A673 (cell line): ENCODE measurements around the gene TMEM17. TPM values are rescaled to one million over a fixed set of nuclear protein-coding genes. Genes with fewer than 3 reads are reported as not detected.

Source experiments
- BruUV-seq: library from RNA; stranded (reverse); fragments of 400-500 nt; replicated peaks from 2 replicates; lab custom pipeline; 2021; lab: Mats Ljungman, UMichigan
- CTCF ChIA-PET: fragments of 300-600 bp; sonication (Branson Sonifier 250); formaldehyde crosslinking; loops from one replicate; lab custom pipeline; 2022; ENCODE audit warnings: antibody characterized with exemption; lab: Charles Lee
- POLR2A ChIA-PET: fragments of 300-600 bp; sonication (Branson Sonifier 250); formaldehyde crosslinking; loops from one replicate; lab custom pipeline; 2022; ENCODE audit warnings: antibody characterized with exemption; ENCODE audit not compliant: low non-redundant PET; lab: Charles Lee
- DNase-seq: peaks from one replicate; pipeline ENCODE4 v3.0.0-alpha.2; 2015; ENCODE audit warnings: low spot score
- H3K27ac ChIP-seq: fragments of 200-600 bp; sonication (generic); 2 replicates; pipeline ENCODE4 v1.5.1; 2016; ENCODE audit warnings: mixed run types, low read depth, mild to moderate bottlenecking, mixed read lengths, antibody characterized with exemption, low read length; ENCODE audit not compliant: poor library complexity, severe bottlenecking
- H3K27me3 ChIP-seq: fragments of 200-600 bp; sonication (generic); replicated peaks from 2 replicates; pipeline ENCODE4 v1.6.1; 2017; ENCODE audit warnings: mixed run types, low read depth, mild to moderate bottlenecking, mixed read lengths, antibody characterized with exemption, low read length; ENCODE audit not compliant: insufficient read depth, poor library complexity
- H3K36me3 ChIP-seq: fragments of 200-600 bp; sonication (generic); 2 replicates; pipeline ENCODE4 v1.6.1; 2016; ENCODE audit warnings: mixed run types, mild to moderate bottlenecking, mixed read lengths, antibody characterized with exemption, low read length; ENCODE audit not compliant: insufficient read depth, poor library complexity, severe bottlenecking
- H3K4me1 ChIP-seq: fragments of 200-600 bp; sonication (generic); 2 replicates; pipeline ENCODE4 v1.6.1; 2017; ENCODE audit warnings: mixed run types, mild to moderate bottlenecking, mixed read lengths, antibody characterized with exemption, low read length; ENCODE audit not compliant: insufficient read depth, poor library complexity, severe bottlenecking
- H3K4me3 ChIP-seq: fragments of 200-600 bp; sonication (generic); 2 replicates; pipeline ENCODE4 v1.5.1; 2016; ENCODE audit warnings: low read depth, mixed run types, mild to moderate bottlenecking, mixed read lengths, low read length; ENCODE audit not compliant: poor library complexity, severe bottlenecking
- H3K9me3 ChIP-seq: fragments of 200-600 bp; sonication (generic); 2 replicates; pipeline ENCODE4 v1.6.1; 2016; ENCODE audit warnings: mixed run types, low read depth, mild to moderate bottlenecking, mixed read lengths, antibody characterized with exemption, low read length; ENCODE audit not compliant: poor library complexity, severe bottlenecking
- EZH2 ChIP-seq: fragments of 200-600 bp; sonication (generic); IDR thresholded peaks from 2 replicates; pipeline ENCODE4 v1.6.1; 2017; ENCODE audit warnings: borderline replicate concordance, low read depth, mild to moderate bottlenecking, mixed read lengths, antibody characterized with exemption, low read length; ENCODE audit not compliant: poor library complexity, severe bottlenecking
- intact Hi-C: fragments of 100-400 bp; cut with micrococcal nuclease; formaldehyde crosslinking; loops from one replicate; pipeline ENCODE4 v1.10.0; 2022; ENCODE audit not compliant: unreplicated experiment
- total RNA-seq: library from RNA; stranded (reverse); gene quantifications from 2 replicates; pipeline ENCODE4 v1.2.3, GENCODE V29; 2021
- TF ChIP-seq, protein P1 (sequence below): fragments of 300-800, 200-600 bp; sonication (generic); conservative IDR thresholded peaks from 2 replicates; pipeline ENCODE4 v1.5.1; 2017; ENCODE audit warnings: low read depth, mild to moderate bottlenecking, antibody characterized with exemption, low read length, moderate library complexity, mixed read lengths

TMEM17 gene
- total RNA-seq, 1 experiment from 2014 or later = 1.5 TPM

DNA sequence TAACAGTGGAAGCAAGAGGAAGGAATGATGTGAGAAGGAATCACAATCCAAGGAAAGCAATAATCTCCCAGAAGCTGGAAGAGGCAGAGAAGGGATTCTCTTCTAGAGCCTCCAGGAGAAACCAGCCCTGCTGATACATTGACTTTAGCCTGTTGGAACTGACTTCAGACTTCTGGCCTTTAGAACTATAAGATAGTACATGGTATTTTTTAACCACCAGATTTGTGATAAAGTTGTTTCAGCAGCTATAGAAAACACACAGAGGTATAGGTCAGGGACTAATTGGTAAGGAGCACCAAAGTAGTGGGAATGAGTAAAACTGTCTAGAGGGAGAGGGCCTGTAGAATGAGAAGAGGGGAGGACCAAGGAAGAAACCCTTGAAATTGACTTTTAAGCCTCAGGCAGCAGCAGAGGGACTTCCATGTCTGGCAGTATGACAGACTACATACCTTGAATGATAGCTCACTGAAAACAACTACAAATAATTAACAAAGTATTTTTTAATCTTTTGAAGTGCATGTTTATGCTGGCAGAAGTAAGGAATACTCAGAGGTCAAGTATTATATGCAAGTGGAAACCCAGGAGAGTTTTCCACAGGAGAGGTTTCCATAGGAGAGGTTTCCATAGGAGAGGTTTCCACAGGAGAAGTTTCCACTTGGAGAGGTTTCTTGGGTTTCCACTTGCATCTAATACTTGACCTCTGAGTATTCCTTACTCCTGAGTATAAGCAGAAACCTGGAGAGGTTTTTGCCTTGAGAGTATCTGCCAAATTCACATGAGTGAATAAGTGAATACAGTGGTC lies 33.8 kb upstream of the TMEM17 start:
- Histone ChIP-seq H3K4me1 (peaks cover 7% of the 10 kb centered on the region), H3K36me3 (no peaks in the 10 kb centered on the region), H3K27me3 (no peaks in the 10 kb centered on the region), H3K27ac (no peak overlapping the region), H3K9me3 (no peaks in the 10 kb centered on the region), H3K4me3 (no peak overlapping the region)
- CTCF ChIA-PET = no interaction called here
- no peak for TF ChIP-seq EZH2
- TF ChIP-seq, protein P1, sequence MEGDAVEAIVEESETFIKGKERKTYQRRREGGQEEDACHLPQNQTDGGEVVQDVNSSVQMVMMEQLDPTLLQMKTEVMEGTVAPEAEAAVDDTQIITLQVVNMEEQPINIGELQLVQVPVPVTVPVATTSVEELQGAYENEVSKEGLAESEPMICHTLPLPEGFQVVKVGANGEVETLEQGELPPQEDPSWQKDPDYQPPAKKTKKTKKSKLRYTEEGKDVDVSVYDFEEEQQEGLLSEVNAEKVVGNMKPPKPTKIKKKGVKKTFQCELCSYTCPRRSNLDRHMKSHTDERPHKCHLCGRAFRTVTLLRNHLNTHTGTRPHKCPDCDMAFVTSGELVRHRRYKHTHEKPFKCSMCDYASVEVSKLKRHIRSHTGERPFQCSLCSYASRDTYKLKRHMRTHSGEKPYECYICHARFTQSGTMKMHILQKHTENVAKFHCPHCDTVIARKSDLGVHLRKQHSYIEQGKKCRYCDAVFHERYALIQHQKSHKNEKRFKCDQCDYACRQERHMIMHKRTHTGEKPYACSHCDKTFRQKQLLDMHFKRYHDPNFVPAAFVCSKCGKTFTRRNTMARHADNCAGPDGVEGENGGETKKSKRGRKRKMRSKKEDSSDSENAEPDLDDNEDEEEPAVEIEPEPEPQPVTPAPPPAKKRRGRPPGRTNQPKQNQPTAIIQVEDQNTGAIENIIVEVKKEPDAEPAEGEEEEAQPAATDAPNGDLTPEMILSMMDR = no peak
- intact Hi-C loops = no loop called here
- DNase-seq = no peak
- POLR2A ChIA-PET = no interaction called here
- BruUV-seq = no TSS peak

DNA sequence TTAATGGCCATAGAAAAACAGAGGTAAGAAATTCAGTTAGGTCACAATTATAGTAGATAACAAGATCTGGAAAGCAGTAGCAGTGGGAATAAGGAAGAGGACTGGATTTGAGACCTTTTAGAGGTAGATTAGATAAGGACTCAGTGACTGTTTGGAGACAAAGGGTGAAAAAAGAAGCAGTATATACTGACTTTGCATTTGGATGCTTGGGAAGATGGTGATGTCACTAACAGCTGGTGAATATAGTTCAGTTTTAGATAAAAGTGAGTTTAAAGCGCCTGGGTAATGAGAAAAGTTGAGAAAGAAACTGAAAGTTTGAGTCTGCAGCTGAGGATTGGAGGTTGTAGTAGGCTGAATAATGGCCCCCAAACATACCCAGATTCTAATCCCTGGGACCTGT lies 32.8 kb upstream of the TMEM17 start:
- H3K27me3 ChIP-seq = no peaks in the 10 kb centered on the region
- H3K27ac ChIP-seq = no peak overlapping the region
- no peak for DNase-seq
- H3K9me3 ChIP-seq = no peaks in the 10 kb centered on the region
- ChIA-PET CTCF (no interaction called here), POLR2A (no interaction called here)
- TF ChIP-seq, protein P1 = no peak
- no peak for TF ChIP-seq EZH2
- no peak overlapping the region for H3K4me3 ChIP-seq
- BruUV-seq = no TSS peak
- peaks cover 7% of the 10 kb centered on the region for H3K4me1 ChIP-seq
- intact Hi-C loops = no loop called here
- H3K36me3 ChIP-seq = no peaks in the 10 kb centered on the region

DNA sequence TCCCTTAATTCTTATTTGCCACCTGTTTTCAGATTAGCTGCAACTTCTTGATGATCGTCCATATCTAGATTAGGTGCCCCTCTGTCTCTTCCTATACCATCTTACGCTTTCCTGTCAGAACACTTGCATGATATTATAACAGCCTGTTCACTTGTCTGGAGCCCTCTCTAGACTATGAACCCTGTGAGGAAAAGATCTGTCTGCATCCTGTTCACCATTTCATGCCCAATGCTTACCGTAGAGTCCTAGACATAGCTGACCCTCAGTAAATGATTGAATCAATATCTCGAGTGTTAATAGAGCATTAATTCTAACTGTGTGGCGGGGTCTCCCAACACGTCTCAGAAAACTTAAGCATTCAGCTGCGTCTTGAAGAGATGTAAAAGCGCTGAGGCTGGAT lies 31.8 kb upstream of the TMEM17 start:
- H3K27ac ChIP-seq = no peak overlapping the region
- no TSS peak for BruUV-seq
- ChIA-PET POLR2A (interaction anchor here (0.6 kb wide), 1 partner anchor 63 kb away, joined by 3 read pairs; no protein-coding TSS in a partner anchor), CTCF (no interaction called here)
- intact Hi-C loops = no loop called here
- H3K9me3 ChIP-seq = no peaks in the 10 kb centered on the region
- no peaks in the 10 kb centered on the region for H3K27me3 ChIP-seq
- H3K4me1 ChIP-seq = peaks cover 7% of the 10 kb centered on the region
- H3K4me3 ChIP-seq = no peak overlapping the region
- H3K36me3 ChIP-seq = no peaks in the 10 kb centered on the region
- TF ChIP-seq EZH2 = no peak
- TF ChIP-seq, protein P1 = no peak
- no peak for DNase-seq
